D721Med (cell line): ENCODE results near the gene KRTAP1-1.

Source experiments
- DNase-seq: peaks from one replicate; pipeline ENCODE4 v3.0.0; 2011; ENCODE audit warnings: low spot score; ENCODE audit not compliant: insufficient read length
- FAIRE-seq: peaks from 2 replicates; lab custom pipeline; 2011; peaks lifted over from hg19 to GRCh38; lab: Jason Lieb, UNC
- TF ChIP-seq, protein P1 (sequence below): IDR thresholded peaks from 2 replicates; pipeline ENCODE4 v1.5.1; 2012; ENCODE audit warnings: mild to moderate bottlenecking, control low read depth; ENCODE audit not compliant: insufficient read depth; ENCODE audit errors: missing control alignments

KRTAP1-1 gene

GRCh38 chr17:41026715-41027471, 14.4 kb downstream of the KRTAP1-1 start, which contains the start of gene KRTAP1-5:
Gene KRTAP1-5, minus strand, starts transcription at chr17:41027208. Its CDS starts 53 bp downstream, at chr17:41027155.
- no peak for DNase-seq
- FAIRE-seq, result no peak
- TF ChIP-seq, protein P1, sequence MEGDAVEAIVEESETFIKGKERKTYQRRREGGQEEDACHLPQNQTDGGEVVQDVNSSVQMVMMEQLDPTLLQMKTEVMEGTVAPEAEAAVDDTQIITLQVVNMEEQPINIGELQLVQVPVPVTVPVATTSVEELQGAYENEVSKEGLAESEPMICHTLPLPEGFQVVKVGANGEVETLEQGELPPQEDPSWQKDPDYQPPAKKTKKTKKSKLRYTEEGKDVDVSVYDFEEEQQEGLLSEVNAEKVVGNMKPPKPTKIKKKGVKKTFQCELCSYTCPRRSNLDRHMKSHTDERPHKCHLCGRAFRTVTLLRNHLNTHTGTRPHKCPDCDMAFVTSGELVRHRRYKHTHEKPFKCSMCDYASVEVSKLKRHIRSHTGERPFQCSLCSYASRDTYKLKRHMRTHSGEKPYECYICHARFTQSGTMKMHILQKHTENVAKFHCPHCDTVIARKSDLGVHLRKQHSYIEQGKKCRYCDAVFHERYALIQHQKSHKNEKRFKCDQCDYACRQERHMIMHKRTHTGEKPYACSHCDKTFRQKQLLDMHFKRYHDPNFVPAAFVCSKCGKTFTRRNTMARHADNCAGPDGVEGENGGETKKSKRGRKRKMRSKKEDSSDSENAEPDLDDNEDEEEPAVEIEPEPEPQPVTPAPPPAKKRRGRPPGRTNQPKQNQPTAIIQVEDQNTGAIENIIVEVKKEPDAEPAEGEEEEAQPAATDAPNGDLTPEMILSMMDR, result no peak

GRCh38 chr17:41024697-41025096, 16.6 kb downstream of the KRTAP1-1 start:
- TF ChIP-seq, protein P1, result no peak
- no peak for DNase-seq
- no peak for FAIRE-seq

DNA sequence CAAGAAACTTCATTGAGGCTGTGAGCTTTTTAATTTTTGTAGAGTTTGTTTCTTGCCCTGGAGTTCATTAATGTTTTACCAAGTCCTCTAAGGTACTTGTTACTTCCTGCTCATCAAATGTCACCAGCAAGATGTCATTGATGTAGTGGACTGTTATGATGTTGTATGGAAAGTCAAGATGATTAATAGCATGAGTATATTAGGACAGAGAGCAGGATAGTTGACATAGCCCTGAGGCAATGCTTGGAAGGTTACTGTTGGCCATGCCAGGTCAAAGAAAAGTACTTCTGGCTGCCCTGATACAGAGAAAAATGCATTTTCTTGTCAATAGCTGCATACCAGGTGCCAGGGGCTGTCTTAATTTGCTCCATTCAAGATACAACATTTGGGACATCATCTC, 20.9 kb downstream of the KRTAP1-1 start:
- FAIRE-seq, result no peak
- TF ChIP-seq, protein P1, result no peak

DNA sequence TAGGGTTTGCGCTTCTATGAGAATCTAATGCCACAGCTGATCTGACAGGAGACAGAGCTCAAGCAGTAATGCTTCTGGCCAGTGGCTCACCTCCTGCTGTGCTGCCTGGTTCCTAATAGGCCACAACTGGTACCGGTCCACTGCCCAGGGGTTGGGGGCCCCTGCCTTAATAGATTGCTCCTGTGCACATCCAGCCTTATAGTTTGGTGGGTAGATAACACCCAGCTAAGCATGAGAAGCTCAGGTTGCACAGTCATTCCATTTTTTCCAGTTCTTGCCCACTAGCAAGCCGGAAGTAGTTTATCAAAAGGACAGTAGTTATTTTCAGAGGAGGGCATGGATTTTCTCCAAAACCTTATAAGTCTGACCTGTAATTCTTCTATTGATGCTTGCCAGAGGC, 21.8 kb downstream of the KRTAP1-1 start:
- DNase-seq (no peak), FAIRE-seq (no peak)
- TF ChIP-seq, protein P1, result no peak

More for the DNA sequence above, 20.9 kb downstream of the KRTAP1-1 start:
- no peak for DNase-seq

DNA sequence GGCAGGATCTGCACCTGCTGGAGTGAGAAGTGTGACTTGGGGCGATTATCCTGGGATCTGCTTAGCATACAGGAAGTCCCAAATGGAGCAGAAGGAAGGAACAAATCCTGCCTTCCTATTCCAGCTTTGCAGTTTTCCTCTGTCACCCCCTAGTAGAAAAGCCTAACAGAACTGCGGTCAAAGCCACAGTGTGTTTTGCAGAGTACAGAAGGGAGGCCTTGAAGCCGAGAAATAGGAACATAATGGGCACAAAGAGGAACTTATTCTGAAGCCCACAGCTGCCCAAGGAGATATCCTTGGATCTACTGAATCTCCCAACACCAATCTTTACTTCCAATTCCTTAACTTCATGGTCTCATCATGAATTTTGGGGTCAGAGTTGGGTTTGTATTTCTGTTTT, 22.7 kb downstream of the KRTAP1-1 start:
- TF ChIP-seq, protein P1, result no peak
- FAIRE-seq (no peak), DNase-seq (no peak)

GRCh38 chr17:41016578-41017215, 24.6 kb downstream of the KRTAP1-1 start:
- TF ChIP-seq, protein P1, result no peak
- FAIRE-seq, result no peak
- no peak for DNase-seq

DNA sequence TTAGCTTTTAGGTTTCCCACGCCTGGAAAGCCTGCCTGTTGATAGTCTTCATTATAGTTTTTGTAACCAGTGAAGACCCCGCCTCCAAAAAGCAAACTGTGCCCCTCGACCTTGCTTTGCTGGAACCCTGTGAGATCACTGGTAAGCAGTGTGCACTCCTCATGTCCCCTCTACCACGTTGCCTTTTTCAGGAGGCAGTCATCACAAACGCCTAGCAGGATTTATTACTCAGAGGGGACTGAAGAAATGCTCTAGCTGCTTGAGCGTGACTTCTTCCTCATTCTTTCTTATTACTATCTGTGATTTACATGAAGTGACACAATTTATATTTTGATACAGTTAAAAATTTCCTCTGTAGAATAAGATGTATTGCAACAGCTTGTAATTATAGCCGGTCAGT, 25.8 kb downstream of the KRTAP1-1 start:
- FAIRE-seq (no peak), DNase-seq (no peak)
- TF ChIP-seq, protein P1, result no peak
